Stimulated activated memory B cell treated with anti-CD40 and anti-IgM and Interleukin-4, amounts not matched to agents 10 μg/mL and 1 μg/mL and 100 μg/mL, for 72 hours (primary cell): Measurements from ENCODE around the gene ATF6.
A peak's percentile ranks its signal among the peaks of the same experiment; 100 is the strongest.

ENCODE experiments used
- ATAC-seq: fragments of 150-1000 bp; cut with Tn5 transposase; 2 replicates; pipeline ENCODE4 v1.10.0; 2021
- H3K27ac Mint-ChIP-seq: one replicate; pipeline ENCODE4 v1.8.0; 2022; ENCODE audit warnings: mild to moderate bottlenecking, mixed read lengths
- H3K27me3 Mint-ChIP-seq: one replicate; pipeline ENCODE4 v1.8.0; 2022; ENCODE audit warnings: mixed read lengths
- H3K36me3 Mint-ChIP-seq: one replicate; pipeline ENCODE4 v1.8.0; 2022; ENCODE audit warnings: mixed read lengths
- H3K4me1 Mint-ChIP-seq: one replicate; pipeline ENCODE4 v1.8.0; 2022; ENCODE audit warnings: mixed read lengths
- H3K4me3 Mint-ChIP-seq: one replicate; pipeline ENCODE4 v1.8.0; 2022; ENCODE audit warnings: mild to moderate bottlenecking, moderate library complexity, mixed read lengths
- H3K9me3 Mint-ChIP-seq: one replicate; pipeline ENCODE4 v1.8.0; 2022; ENCODE audit warnings: mixed read lengths

ATF6 gene

DNA sequence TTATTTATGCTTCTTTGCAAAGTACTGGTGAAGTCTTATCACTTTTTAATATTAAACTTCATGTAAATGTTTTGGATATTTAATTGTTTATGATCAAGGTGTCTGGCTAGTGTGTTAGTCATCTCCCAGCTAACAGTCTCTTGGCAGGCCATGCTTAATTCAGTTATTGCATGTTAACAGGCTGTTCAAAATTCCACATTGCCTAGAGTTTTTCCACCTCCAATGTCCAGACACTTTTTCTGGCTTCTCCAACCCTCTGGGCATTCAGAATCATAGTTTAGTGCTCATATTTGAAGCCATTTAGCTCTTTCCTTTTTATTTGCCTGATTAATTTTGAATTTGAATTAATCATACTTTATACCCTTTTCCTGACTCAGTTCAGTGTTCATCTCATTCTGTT lies 188.3 kb downstream of the ATF6 start:
- H3K27me3 Mint-ChIP-seq = no peaks in the 10 kb centered on the region
- no peak overlapping the region for H3K4me3 Mint-ChIP-seq
- no peaks in the 10 kb centered on the region for H3K9me3 Mint-ChIP-seq
- ATAC-seq = no peak
- peaks cover 20% of the 10 kb centered on the region for H3K4me1 Mint-ChIP-seq
- no peak overlapping the region for H3K27ac Mint-ChIP-seq
- peaks cover 43% of the 10 kb centered on the region for H3K36me3 Mint-ChIP-seq

DNA sequence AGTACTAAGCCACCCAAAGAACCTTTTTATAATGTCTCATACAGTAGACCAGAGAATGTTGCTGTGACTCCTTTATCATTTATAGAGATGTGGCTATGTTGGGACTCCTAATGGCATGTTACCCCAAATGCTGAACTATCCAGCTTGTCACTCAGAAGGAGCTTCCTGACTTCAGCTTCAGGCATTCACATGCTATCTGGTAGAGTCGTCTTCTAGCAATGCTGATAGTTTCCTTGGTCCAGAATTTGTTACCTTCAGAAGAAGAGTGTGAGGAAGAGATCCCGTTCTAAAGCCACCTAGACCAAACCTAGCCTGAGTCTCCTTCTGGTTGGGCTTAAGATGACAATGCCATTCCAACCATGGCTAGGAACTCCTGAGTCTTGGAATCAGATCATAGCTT lies 189.5 kb downstream of the ATF6 start:
- Mint-ChIP-seq H3K27ac (no peak overlapping the region), H3K4me3 (no peak overlapping the region), H3K9me3 (no peaks in the 10 kb centered on the region), H3K27me3 (no peaks in the 10 kb centered on the region), H3K36me3 (peaks cover 52% of the 10 kb centered on the region), H3K4me1 (peaks cover 20% of the 10 kb centered on the region)
- ATAC-seq = no peak

DNA sequence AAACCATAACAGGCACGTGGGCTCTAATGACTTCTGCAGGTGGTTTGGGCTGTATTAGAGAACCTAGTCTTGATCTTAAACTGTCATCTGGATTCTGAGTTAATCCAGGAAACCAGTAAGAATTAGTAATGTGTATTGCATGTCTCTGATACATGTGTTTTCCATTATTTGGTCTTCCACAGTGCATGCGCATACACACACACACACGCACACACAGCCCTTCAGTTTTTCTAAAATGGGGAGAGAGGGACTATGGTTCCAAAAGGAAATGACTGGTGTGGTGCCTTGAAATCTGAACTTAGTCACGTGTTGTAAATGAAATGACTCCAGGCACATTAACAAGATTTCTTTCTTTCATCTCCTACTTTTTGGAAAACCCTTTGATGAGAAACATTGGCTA lies 190.0 kb downstream of the ATF6 start:
- ATAC-seq = no peak
- Mint-ChIP-seq H3K4me3 (no peak overlapping the region), H3K4me1 (peaks cover 25% of the 10 kb centered on the region), H3K36me3 (peaks cover 56% of the 10 kb centered on the region), H3K27me3 (no peaks in the 10 kb centered on the region), H3K27ac (no peak overlapping the region), H3K9me3 (no peaks in the 10 kb centered on the region)

DNA sequence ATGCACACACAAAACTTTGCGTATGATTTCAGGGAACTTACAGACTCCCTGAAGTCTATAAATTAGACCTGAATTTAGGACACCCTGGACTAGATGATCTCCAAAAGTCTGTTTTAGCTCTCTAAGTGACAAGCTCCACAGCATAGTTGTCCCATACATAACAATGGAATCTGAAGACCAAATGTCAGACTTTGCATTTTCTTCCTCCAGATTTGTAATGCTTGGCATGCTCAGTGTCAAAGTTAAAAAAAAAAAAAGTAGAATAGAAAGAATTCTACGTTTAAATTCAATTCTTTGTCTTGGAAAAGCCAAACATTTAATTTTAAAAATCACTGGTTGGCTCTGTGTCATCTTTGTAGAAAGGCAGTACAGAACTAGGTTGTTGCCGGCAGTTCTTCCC lies 190.8 kb downstream of the ATF6 start:
- Mint-ChIP-seq H3K27ac (no peak overlapping the region), H3K4me3 (no peak overlapping the region), H3K4me1 (peaks cover 31% of the 10 kb centered on the region), H3K27me3 (no peaks in the 10 kb centered on the region), H3K9me3 (no peaks in the 10 kb centered on the region), H3K36me3 (peaks cover 58% of the 10 kb centered on the region)
- ATAC-seq = no peak

DNA sequence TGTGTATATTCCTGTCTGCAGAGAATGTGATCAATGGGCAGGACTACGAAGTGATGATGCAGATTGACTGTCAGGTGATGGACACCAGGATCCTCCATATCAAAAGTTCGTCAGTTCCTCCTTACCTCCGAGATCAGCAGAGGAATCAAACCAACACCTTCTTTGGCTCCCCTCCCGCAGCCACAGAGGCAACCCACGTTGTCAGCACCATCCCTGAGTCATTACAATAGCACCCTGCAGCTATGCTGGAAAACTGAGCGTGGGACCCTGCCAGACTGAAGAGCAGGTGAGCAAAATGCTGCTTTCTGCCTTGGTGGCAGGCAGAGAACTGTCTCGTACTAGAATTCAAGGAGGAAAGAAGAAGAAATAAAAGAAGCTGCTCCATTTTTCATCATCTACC lies 192.3 kb downstream of the ATF6 start:
- Mint-ChIP-seq H3K4me3 (no peak overlapping the region), H3K27me3 (no peaks in the 10 kb centered on the region), H3K9me3 (no peaks in the 10 kb centered on the region), H3K36me3 (peaks cover 56% of the 10 kb centered on the region), H3K27ac (no peak overlapping the region), H3K4me1 (peaks cover 29% of the 10 kb centered on the region)
- ATAC-seq = no peak

DNA sequence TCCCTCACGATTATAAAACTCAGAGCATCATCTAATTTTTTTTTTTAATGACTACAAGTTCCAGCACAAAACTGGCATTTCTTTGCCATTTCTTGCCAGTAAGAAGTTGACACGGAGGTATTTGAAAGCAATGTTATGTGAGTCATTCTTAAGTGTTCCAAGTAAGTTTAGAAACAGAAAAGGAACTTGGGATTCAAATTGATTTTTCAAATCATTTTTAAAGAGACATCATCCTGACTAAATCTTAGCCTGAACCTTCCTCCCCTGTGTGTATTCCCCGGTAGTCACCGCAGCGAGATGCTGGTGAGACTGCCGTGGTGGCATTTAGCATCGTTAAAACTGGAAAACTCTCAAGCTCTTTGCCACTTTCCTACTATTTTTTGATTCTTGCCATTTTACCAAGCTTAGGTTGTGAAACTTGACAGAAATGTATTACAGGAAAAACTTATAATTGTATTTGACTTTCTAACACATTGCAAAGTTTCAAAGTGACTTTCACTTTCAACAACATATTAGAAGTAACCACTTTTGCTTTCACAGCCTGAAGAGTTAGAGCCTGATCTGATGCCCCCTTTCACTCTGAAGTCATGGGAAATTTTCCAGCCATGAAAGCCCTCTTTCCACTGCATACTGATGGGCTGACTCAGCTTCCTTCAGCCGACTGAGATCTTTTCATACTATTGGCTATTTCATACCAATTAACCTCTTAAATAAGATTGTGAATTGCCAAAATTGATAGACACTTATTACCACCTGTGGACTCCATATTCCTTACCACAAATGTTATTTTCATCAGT lies 196.2 kb downstream of the ATF6 start:
- ATAC-seq = peak; percentile 88
- H3K27ac Mint-ChIP-seq = peak overlapping the region; percentile 82
- H3K4me1 Mint-ChIP-seq = peaks cover 22% of the 10 kb centered on the region
- no peaks in the 10 kb centered on the region for H3K27me3 Mint-ChIP-seq
- peak overlapping the region; percentile 78 for H3K4me3 Mint-ChIP-seq
- H3K9me3 Mint-ChIP-seq = no peaks in the 10 kb centered on the region
- peaks cover 50% of the 10 kb centered on the region for H3K36me3 Mint-ChIP-seq

DNA sequence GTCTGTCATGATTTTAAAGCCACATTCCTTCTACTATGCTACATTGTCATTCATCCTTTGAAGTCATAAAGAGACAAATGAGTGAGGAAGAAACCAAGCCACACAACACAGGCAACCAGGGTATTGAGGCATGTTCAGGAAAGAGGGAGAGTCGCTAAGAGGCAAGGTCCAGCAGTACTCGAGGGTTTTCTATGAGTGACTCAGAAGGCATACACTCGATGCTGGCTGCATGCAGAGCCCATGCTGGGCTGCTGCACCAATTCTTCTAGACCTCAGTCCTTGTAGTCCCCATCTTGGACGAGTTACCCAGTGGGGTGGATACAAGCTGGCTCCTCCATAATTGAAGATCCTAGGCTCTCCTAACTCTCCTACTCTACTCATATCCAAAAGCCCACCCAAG lies 199.9 kb downstream of the ATF6 start:
- Mint-ChIP-seq H3K27me3 (no peaks in the 10 kb centered on the region), H3K4me3 (no peak overlapping the region), H3K36me3 (peaks cover 44% of the 10 kb centered on the region)

DNA sequence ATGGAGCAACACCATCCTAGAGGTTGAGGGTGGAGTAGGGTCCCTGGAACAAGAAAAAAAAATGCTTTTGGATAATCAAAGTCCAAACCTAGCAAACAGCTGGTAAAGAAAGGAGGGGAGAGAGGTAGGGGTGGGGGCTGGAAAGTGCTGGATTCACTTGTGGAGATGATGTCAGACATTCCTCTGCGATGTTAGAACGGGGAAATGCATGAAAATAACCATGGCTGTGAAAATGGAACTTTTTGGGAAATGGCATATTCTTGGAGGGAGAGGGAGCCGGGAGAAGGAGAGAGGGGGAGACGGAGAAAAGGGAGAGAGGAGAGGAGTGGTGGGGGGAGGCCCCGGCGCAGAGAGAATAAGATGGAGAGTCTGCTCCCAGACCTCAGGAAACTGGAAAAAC lies 203.9 kb downstream of the ATF6 start:
- H3K4me3 Mint-ChIP-seq = no peak overlapping the region
- H3K4me1 Mint-ChIP-seq = no peaks in the 10 kb centered on the region
- peaks cover 38% of the 10 kb centered on the region for H3K36me3 Mint-ChIP-seq
- H3K27ac Mint-ChIP-seq = no peak overlapping the region
- no peaks in the 10 kb centered on the region for H3K27me3 Mint-ChIP-seq
- H3K9me3 Mint-ChIP-seq = no peaks in the 10 kb centered on the region
- ATAC-seq = no peak

More for the DNA sequence above, 199.9 kb downstream of the ATF6 start:
- Mint-ChIP-seq H3K9me3 (no peaks in the 10 kb centered on the region), H3K27ac (no peak overlapping the region), H3K4me1 (peaks cover 17% of the 10 kb centered on the region)
- no peak for ATAC-seq

DNA sequence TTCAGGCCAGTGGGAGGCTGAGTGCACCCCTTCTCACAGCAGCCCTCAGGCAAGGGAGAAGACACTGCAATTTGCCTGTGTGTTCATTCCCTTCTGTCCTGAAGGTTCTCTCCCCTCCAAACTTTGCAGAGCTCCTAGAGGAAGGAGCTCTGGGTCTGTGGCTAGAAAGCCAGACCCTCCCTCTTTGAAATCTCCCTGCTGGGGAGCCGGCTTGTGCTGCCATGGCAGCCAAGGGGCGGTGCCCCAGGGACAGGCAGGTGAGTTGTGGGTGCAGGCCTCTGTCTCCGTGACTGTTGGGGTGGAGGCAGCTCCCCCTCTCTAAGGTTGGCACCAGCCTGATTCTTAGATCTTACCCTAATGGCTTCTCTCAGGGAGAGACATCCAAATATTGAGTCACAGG lies 204.5 kb downstream of the ATF6 start:
- no peak for ATAC-seq
- Mint-ChIP-seq H3K27me3 (no peaks in the 10 kb centered on the region), H3K4me1 (no peaks in the 10 kb centered on the region), H3K27ac (no peak overlapping the region), H3K36me3 (peaks cover 37% of the 10 kb centered on the region), H3K9me3 (no peaks in the 10 kb centered on the region), H3K4me3 (no peak overlapping the region)

DNA sequence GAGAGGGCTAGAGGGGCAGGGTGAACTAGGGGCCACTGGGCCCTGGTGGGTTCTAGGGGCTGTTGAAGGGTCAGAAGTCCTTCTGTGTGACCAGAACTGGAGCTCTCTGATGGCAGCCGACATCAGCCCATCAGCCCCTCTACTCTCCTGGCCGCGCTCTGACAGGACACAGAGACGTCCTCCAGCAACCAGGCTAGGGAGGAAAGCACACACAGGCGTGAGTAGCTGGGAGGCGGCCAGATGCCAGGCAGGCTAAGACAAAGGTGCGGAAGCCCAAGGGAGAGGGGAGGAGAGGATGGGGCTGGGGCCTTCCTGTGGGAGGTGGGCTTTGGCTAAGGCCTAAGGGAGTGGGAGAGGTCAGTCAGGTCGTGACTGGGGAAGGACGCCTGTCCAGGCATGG lies 206.7 kb downstream of the ATF6 start:
- no peaks in the 10 kb centered on the region for H3K27me3 Mint-ChIP-seq
- H3K4me1 Mint-ChIP-seq = no peaks in the 10 kb centered on the region
- H3K9me3 Mint-ChIP-seq = no peaks in the 10 kb centered on the region
- no peak overlapping the region for H3K4me3 Mint-ChIP-seq
- H3K36me3 Mint-ChIP-seq = peaks cover 15% of the 10 kb centered on the region
- ATAC-seq = no peak
- H3K27ac Mint-ChIP-seq = no peak overlapping the region

DNA sequence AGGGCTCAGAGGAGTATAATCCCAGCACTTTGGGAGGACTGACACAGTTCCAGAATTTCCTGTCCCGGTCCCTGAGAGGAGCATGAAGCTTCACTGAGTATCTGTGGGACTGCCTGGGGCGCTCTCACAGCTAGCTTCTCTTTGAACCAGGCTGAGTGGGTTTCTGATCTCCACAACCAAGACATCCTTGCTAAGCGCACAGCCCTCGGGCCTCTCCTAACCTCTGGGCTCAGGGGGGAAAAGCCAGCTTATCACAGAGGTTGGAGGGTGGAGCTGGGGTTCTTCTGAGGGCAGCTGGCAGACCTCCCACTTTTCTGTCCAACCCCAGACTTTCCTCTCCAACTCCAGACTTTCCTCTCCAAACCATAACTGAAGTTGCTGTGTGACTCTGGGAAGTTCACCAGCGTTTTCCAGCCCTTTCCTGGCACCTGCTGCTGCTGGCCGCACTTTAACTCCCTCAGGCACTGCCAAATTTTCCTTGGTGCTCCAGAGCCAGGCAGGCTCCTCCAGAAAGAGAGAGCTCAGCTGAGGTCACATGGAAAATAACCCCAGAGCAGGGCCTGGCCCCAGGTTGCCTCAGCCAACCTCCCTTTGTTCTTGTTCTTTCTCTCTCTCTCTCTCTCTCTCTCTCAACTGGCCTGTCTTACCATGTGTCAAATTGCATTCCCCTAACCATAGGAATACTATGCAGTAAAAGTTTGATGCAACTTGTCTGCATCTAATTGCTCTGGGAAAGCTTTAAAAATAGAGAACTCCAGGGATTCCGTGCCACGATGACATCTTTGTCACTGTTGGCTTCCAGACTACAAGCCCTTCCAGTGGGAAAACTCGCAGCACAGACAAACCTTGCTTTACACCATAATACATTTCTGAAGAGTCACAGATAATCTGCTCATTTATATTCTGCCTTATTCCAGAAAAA lies 208.1 kb downstream of the ATF6 start:
- no peaks in the 10 kb centered on the region for H3K4me1 Mint-ChIP-seq
- no peaks in the 10 kb centered on the region for H3K9me3 Mint-ChIP-seq
- no peak for ATAC-seq
- no peak overlapping the region for H3K4me3 Mint-ChIP-seq
- H3K27ac Mint-ChIP-seq = no peak overlapping the region
- peaks cover 2% of the 10 kb centered on the region for H3K36me3 Mint-ChIP-seq
- no peaks in the 10 kb centered on the region for H3K27me3 Mint-ChIP-seq

DNA sequence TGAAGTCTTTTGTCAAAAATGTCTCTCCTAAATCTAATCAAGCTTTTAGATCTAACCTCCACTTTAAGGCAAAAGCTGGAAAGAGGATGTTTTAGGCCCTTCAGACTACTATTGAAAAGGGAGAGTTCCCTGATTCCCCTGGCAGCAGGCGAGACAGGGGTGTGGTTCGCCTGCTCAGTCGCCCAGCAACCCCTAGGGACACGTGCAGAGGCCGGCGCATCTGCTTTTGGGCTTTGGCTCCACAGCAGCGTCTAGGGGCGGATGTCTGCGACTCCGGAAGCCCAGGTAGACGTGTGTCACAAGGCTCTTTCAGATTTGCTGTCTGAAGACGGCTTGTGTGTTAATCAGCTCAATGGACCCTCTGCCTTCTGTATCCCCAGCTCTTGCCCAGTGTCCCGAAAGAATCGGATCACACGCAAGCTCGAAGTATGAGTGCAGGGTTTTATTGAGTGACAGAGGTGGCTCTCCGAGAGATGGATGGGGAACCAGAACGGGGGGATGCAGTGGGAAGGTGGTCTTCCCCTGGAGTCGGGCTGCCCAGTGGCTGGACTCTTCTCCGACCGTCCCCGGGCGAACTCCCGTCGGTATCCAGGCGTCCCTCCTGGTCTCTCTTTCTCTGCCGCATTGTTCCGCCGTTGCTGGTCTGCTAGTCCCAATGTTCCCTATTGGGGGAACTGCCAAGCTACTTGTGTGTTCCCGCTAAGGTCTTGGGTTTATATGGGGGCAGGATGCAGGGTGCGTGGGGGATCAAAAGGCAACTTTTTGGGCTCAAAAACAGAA lies 212.1 kb downstream of the ATF6 start:
- Mint-ChIP-seq H3K4me3 (no peak overlapping the region), H3K27ac (no peak overlapping the region), H3K27me3 (peaks cover 13% of the 10 kb centered on the region), H3K4me1 (no peaks in the 10 kb centered on the region), H3K36me3 (no peaks in the 10 kb centered on the region), H3K9me3 (no peaks in the 10 kb centered on the region)
- peak; percentile 61 for ATAC-seq

DNA sequence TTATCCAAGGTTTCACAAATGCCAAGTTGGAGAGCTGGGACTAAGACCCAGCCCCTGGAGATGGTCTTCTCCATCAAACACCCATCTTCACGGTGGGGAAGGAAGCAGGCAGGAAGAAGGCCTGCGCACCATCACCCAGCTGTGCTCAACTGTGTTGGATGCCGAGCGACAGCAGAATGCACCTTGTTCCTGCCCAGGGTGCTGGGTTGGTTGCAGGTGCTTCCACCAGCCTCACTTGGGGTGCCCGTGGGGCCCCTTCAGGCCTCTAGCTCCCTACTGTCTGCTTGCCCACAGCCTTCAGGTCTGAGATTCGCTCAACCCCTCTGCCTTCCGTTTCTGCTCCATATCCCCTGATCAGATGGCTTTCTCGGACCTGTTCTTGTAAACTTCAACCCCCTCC lies 215.0 kb downstream of the ATF6 start:
- H3K36me3 Mint-ChIP-seq = no peaks in the 10 kb centered on the region
- no peak overlapping the region for H3K4me3 Mint-ChIP-seq
- H3K27me3 Mint-ChIP-seq = peaks cover 23% of the 10 kb centered on the region
- ATAC-seq = no peak
- H3K4me1 Mint-ChIP-seq = no peaks in the 10 kb centered on the region
- no peak overlapping the region for H3K27ac Mint-ChIP-seq
- no peaks in the 10 kb centered on the region for H3K9me3 Mint-ChIP-seq

DNA sequence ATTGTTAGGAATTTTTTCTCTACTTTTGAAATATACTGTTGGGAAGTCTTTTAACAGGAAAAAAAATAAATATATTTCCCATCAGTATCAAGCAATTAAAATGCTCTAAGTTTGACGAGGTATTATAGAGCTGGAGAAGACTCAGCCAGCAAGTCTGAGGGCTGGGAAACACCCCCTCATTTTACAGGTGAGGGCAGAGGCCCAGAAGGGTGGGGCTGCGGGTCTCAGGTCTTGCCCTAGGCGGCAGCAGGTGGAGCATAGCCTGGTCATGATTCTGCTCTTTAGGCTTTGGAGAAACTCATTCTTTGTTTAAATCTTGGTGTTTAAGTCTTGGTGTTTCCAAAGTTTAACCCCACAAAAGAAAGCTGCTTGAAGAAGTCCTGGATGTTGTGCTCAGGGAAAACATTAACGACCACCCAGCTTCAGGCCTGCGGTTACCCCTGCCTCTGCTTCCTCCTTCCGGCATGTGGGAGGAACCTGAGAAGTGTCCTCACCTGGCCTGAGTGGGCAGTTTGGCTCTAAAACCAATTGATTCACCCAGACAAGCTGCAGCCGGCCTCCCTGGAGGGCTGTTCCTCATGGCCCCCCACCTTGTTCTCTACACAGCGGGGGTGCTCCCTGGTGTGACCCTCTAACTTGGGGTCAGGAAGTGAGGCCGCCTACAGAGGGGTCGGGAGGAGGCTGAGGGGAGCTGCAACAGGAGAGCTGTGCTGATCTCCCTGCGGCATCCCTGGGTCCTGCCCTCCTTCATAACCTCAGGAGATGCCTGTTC lies 215.8 kb downstream of the ATF6 start:
- Mint-ChIP-seq H3K4me1 (no peaks in the 10 kb centered on the region), H3K9me3 (no peaks in the 10 kb centered on the region), H3K4me3 (no peak overlapping the region), H3K36me3 (no peaks in the 10 kb centered on the region), H3K27ac (no peak overlapping the region), H3K27me3 (peaks cover 23% of the 10 kb centered on the region)
- ATAC-seq = no peak

DNA sequence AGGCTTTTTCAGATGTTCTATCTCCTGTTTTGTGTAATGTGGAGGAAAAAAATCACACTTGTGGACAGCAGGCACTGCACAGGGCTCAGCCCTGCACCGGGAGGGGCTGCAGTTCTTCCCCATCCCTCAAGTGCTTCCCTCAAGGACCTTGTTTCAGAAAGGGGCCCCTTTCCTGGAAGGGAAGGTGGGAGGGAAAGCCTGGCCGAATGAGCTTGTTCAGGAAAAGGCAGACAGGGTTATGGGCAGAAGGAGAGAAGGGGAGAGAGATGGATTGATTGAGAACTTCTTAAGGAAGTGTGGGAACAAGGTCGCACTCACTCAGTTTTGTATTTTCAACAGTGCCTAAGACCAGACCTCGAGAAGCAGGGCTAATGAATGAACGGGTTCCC lies 216.4 kb downstream of the ATF6 start:
- H3K27me3 Mint-ChIP-seq = peaks cover 23% of the 10 kb centered on the region
- H3K36me3 Mint-ChIP-seq = no peaks in the 10 kb centered on the region
- H3K4me3 Mint-ChIP-seq = no peak overlapping the region
- no peak for ATAC-seq
- peaks cover 4% of the 10 kb centered on the region for H3K9me3 Mint-ChIP-seq
- H3K4me1 Mint-ChIP-seq = no peaks in the 10 kb centered on the region
- no peak overlapping the region for H3K27ac Mint-ChIP-seq
